ENCODE data around the gene NCK2. TPM values are rescaled to one million over a fixed set of nuclear protein-coding genes. Genes with fewer than 3 reads are reported as not detected.
A peak's percentile ranks its signal among the peaks of the same experiment; 100 is the strongest.

Gene NCK2
- total RNA-seq, 2 donors from 2014 or later = 36.6 to 42.8 TPM

DNA sequence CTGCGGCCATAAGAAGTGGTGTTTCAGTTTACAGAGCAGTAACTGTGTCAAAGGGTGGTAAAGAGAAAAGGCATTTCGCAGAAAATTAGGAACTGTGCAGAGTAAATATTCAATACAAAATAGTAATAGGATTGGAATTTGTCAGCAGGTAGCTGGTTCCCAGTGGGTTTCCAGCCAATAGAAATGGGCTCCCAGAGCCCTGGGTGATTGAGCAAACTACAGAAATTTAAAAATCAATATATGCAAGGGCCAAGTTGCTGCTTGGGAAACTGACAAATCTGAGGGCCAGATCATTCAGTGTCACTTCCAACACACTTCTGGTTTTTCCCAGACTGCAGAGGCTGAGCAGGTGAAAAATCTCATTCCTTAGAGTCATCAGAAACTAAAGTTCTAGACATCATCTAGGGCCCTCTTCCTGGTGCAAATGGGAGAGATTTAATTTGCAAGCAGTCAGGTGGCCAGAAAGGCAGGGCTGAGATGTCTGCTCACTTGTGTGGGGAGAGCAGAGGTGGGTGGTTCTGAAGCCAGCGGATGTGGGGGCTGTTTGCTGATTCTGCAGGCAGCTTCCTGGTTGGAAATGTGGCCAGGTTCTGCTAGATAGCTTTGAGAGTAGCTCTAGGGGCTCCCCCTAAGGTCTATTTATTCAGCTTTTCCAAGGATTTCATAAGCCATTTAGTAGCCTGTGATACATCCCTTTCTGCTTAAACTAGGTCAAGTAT lies 182.4 kb downstream of the NCK2 start:
- WGBS, 2 donors = 63 to 73% methylated on average over 3 of the region's 3 CpGs
- TF ChIP-seq POLR2A (IDR thresholded peaks at IDR 0.05) = no peak
- TF ChIP-seq, protein P1, sequence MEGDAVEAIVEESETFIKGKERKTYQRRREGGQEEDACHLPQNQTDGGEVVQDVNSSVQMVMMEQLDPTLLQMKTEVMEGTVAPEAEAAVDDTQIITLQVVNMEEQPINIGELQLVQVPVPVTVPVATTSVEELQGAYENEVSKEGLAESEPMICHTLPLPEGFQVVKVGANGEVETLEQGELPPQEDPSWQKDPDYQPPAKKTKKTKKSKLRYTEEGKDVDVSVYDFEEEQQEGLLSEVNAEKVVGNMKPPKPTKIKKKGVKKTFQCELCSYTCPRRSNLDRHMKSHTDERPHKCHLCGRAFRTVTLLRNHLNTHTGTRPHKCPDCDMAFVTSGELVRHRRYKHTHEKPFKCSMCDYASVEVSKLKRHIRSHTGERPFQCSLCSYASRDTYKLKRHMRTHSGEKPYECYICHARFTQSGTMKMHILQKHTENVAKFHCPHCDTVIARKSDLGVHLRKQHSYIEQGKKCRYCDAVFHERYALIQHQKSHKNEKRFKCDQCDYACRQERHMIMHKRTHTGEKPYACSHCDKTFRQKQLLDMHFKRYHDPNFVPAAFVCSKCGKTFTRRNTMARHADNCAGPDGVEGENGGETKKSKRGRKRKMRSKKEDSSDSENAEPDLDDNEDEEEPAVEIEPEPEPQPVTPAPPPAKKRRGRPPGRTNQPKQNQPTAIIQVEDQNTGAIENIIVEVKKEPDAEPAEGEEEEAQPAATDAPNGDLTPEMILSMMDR (IDR thresholded peaks at IDR 0.05) = no peak
- Histone ChIP-seq H3K4me1 (peaks cover 19% of the 10 kb centered on the region), H3K27me3 (no peaks in the 10 kb centered on the region), H3K4me3 (no peak overlapping the region), H3K27ac (peak overlapping the region; percentile 56 to 83 (median 68)), H3K9me3 (no peaks in the 10 kb centered on the region), H3K36me3 (replicated peaks in 1 of 2; ENCODE audit: insufficient read depth in 1 of 2, low read depth in 2 of 2) (no peaks in the 10 kb centered on the region)
- intact Hi-C loops (cut with DNase I) = no loop called here
- DNase-seq (peak; percentile 24 to 48 (median 42)), ATAC-seq (peak; percentile 78)

- H3K4me3 ChIP-seq = no peak overlapping the region
- WGBS, 2 donors = 37 to 40% methylated on average over 4 of the region's 4 CpGs
- DNase-seq = no peak
- no peaks in the 10 kb centered on the region for H3K27me3 ChIP-seq
- peak overlapping the region in 3 of 4 donors; percentile 56 to 83 (median 70) for H3K27ac ChIP-seq
- no peaks in the 10 kb centered on the region for H3K36me3 ChIP-seq (replicated peaks in 1 of 2; ENCODE audit: insufficient read depth in 1 of 2, low read depth in 2 of 2)
- peaks cover 19% of the 10 kb centered on the region for H3K4me1 ChIP-seq
- TF ChIP-seq, protein P1 (IDR thresholded peaks at IDR 0.05) = no peak
- TF ChIP-seq POLR2A (IDR thresholded peaks at IDR 0.05) = no peak
- H3K9me3 ChIP-seq = no peaks in the 10 kb centered on the region
- intact Hi-C loops (cut with DNase I) = no loop called here
- ATAC-seq = no peak
Measured at GRCh38 chr2:105928086-105928485, 183.4 kb downstream of the NCK2 start.

- TF ChIP-seq, protein P1 (IDR thresholded peaks at IDR 0.05) = no peak
- no peak for TF ChIP-seq POLR2A (IDR thresholded peaks at IDR 0.05)
- H3K4me1 ChIP-seq = peaks cover 19% of the 10 kb centered on the region
- intact Hi-C loops (cut with DNase I) = no loop called here
- no peak overlapping the region for H3K4me3 ChIP-seq
- ATAC-seq = no peak
- DNase-seq = no peak
- WGBS, 2 donors = 27 to 39% methylated on average over 6 of the region's 6 CpGs
- H3K27me3 ChIP-seq = no peaks in the 10 kb centered on the region
- peak overlapping the region in 3 of 4 donors; percentile 55 to 83 (median 56) for H3K27ac ChIP-seq
- H3K9me3 ChIP-seq = no peaks in the 10 kb centered on the region
- H3K36me3 ChIP-seq (replicated peaks in 1 of 2; ENCODE audit: insufficient read depth in 1 of 2, low read depth in 2 of 2) = no peaks in the 10 kb centered on the region
Measured at GRCh38 chr2:105928563-105928962, 183.9 kb downstream of the NCK2 start.

- Histone ChIP-seq H3K4me1 (peaks cover 22% of the 10 kb centered on the region), H3K36me3 (replicated peaks in 1 of 2; ENCODE audit: insufficient read depth in 1 of 2, low read depth in 2 of 2) (no peaks in the 10 kb centered on the region), H3K9me3 (no peaks in the 10 kb centered on the region), H3K27ac (peak overlapping the region in 2 of 4 donors; percentile 56 to 83), H3K27me3 (no peaks in the 10 kb centered on the region), H3K4me3 (no peak overlapping the region)
- DNase-seq (peak in 1 of 4 donors; percentile 20), ATAC-seq (no peak)
- 57 to 85% methylated on average over 2 of the region's 2 CpGs for WGBS, 2 donors
- intact Hi-C loops (cut with DNase I) = no loop called here
- no peak for TF ChIP-seq POLR2A (IDR thresholded peaks at IDR 0.05)
- TF ChIP-seq, protein P1 (IDR thresholded peaks at IDR 0.05) = no peak
Measured at GRCh38 chr2:105929516-105929915, 184.8 kb downstream of the NCK2 start.

DNA sequence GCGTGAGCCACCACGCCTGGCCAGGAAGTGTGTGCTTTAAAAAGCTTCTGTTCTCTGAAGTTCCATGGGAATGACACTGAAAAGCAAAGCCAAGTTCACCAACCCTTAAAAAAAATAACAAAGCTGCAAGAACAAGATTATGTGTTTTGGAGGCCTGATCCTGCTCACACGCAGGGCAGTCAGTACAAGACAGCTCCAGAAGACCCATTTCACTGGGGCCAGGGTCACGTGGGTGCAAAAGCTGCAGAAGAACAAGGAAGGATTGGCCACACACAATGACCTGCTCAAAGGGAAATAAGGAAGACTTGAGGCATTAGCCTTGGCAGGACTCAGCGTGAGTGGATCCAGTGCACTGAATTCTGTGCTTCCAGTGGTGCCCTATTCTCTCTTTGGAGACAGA lies 187.9 kb downstream of the NCK2 start:
- intact Hi-C loops (cut with DNase I) = no loop called here
- H3K4me1 ChIP-seq = peaks cover 20% of the 10 kb centered on the region
- 83% methylated on average over 5 of the region's 5 CpGs for WGBS, 2 donors
- H3K36me3 ChIP-seq (replicated peaks in 1 of 2; ENCODE audit: insufficient read depth in 1 of 2, low read depth in 2 of 2) = no peaks in the 10 kb centered on the region
- H3K9me3 ChIP-seq = no peaks in the 10 kb centered on the region
- H3K27ac ChIP-seq = no peak overlapping the region
- ATAC-seq (no peak), DNase-seq (no peak)
- no peak overlapping the region for H3K4me3 ChIP-seq
- H3K27me3 ChIP-seq = no peaks in the 10 kb centered on the region
- TF ChIP-seq, protein P1 (IDR thresholded peaks at IDR 0.05) = no peak
- TF ChIP-seq POLR2A (IDR thresholded peaks at IDR 0.05) = no peak

Measured in body of pancreas (tissue), 4 donors.